ENCODE measurements around the gene SHC4. TPM values are rescaled to one million over a fixed set of nuclear protein-coding genes. Genes with fewer than 3 reads are reported as not detected.

The SHC4 gene
- 1 to 10 TPM; 3.0 to 9.8 TPM for total RNA-seq

DNA sequence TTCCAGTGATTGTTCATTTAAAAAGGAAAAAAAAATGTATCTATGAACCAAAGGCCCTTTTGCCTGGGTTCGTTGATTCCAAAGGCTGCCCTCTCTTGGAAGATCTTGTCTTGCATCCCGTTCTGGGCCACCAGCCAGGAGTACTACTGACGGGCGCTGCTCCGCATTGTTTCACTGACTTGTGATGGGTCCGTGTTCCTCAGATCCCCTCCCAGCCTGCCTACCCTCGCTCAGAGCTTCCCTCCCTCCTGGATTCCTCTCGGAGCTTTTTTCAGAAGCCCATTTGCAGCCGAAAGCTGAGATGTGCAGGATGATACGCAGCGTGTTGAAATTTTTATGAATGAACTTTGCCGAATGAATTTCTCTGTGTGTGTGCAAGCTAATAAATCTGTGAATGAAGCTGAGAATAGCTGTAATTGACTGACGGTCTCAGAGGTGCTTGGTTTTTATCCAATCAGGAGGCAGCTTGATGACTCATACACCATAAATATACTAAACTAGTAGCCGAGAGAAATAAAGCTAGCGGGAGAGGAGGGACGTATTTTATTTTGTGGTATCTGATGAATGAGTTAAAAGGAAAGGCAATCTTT is at the start of gene SHC4:
SHC4 (minus strand) TSS at position 396 of the 590 bp plus-strand sequence. CDS start 904 bp downstream, outside the sequence.
- Mint-ChIP-seq H3K27ac (peak within 1 kb of the TSS; percentile 86), H3K9me3 (ENCODE audit: low read depth) (no peaks in the 10 kb centered on the region), H3K4me3 (peak within 1 kb of the TSS; percentile 81), H3K36me3 (peaks cover 5% of the 10 kb centered on the region), H3K4me1 (peaks cover 56% of the 10 kb centered on the region), H3K27me3 (peaks cover 12% of the 10 kb centered on the region)
- DNase-seq (peak; percentile 46), ATAC-seq (peak; percentile 59)
- CTCF ChIA-PET: interaction anchor here (0.7 to 6.5 kb wide), 8 partner anchors 9 to 153 kb away, joined by 3 to 86 read pairs (median 6); partner anchors contain the start of genes CEP152 and EID1

DNA sequence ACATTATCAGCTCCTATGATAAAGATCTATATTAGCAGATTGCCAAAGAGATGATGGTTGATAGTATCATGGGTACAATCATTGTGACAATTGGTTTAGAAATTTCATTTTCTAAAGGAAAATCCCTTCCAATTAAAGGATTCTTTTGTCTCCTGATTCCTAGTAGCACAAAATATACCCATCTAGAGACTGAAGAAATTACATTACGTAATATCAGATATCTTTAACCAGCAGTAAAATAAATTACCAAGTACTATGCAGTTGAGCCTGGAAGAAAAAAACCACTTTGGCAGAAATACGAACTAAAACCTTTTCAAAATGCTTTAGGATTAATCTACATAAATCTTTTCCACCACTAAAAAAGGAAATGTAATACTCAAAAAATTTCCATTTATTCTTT is 35.6 kb upstream of the SHC4 start:
- Mint-ChIP-seq H3K36me3 (peaks cover 41% of the 10 kb centered on the region), H3K27ac (no peak overlapping the region), H3K27me3 (no peaks in the 10 kb centered on the region), H3K4me1 (no peaks in the 10 kb centered on the region), H3K4me3 (no peak overlapping the region), H3K9me3 (ENCODE audit: low read depth) (no peaks in the 10 kb centered on the region)
- no peak for DNase-seq
- CTCF ChIA-PET: no interaction called here
- no peak for ATAC-seq

GRCh38 chr15:48996276-48996675 is 32.6 kb upstream of the SHC4 start:
- H3K4me1 Mint-ChIP-seq: no peaks in the 10 kb centered on the region
- no peaks in the 10 kb centered on the region for H3K9me3 Mint-ChIP-seq (ENCODE audit: low read depth)
- no peak overlapping the region for H3K4me3 Mint-ChIP-seq
- no peak for DNase-seq
- H3K36me3 Mint-ChIP-seq: peaks cover 57% of the 10 kb centered on the region
- no peaks in the 10 kb centered on the region for H3K27me3 Mint-ChIP-seq
- H3K27ac Mint-ChIP-seq: no peak overlapping the region
- ATAC-seq: no peak
- CTCF ChIA-PET: no interaction called here

GRCh38 chr15:48993380-48993779 is 29.7 kb upstream of the SHC4 start:
- DNase-seq: no peak
- CTCF ChIA-PET: interaction anchor here (1.3 kb wide), 1 partner anchor 18 kb away, joined by 4 read pairs; no protein-coding TSS in a partner anchor
- no peak for ATAC-seq
- Mint-ChIP-seq H3K4me1 (no peaks in the 10 kb centered on the region), H3K27ac (no peak overlapping the region), H3K9me3 (ENCODE audit: low read depth) (no peaks in the 10 kb centered on the region), H3K4me3 (no peak overlapping the region), H3K27me3 (no peaks in the 10 kb centered on the region), H3K36me3 (peaks cover 53% of the 10 kb centered on the region)

DNA sequence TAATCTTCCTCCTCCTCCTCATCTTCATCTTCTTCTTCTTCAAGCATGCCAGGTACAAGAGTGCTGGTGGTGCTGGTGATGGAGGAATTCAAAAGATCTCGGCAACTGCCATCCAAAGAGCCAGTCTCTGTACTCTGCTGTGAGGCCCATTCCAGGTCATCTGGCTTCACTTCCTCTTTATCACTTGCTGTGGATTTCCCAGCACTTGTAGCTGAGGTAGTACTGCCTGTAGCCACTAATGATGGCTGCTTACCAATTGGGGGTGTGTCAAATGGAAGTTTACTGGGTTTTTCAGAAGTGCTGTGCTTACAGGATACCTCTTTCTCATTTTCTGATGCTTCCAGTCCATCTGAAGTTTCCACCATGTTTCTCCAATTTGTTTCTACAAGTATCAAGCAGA is 28.8 kb upstream of the SHC4 start:
- no peak for DNase-seq
- CTCF ChIA-PET: interaction anchor here (2.4 kb wide), 1 partner anchor 17 kb away, joined by 10 read pairs; no protein-coding TSS in a partner anchor
- no peak for ATAC-seq
- Mint-ChIP-seq H3K4me3 (no peak overlapping the region), H3K9me3 (ENCODE audit: low read depth) (no peaks in the 10 kb centered on the region), H3K4me1 (no peaks in the 10 kb centered on the region), H3K36me3 (peaks cover 51% of the 10 kb centered on the region), H3K27me3 (no peaks in the 10 kb centered on the region), H3K27ac (no peak overlapping the region)

GRCh38 chr15:48992096-48992495 is 28.4 kb upstream of the SHC4 start:
- Mint-ChIP-seq H3K27me3 (no peaks in the 10 kb centered on the region), H3K27ac (no peak overlapping the region), H3K4me1 (no peaks in the 10 kb centered on the region), H3K9me3 (ENCODE audit: low read depth) (no peaks in the 10 kb centered on the region), H3K36me3 (peaks cover 47% of the 10 kb centered on the region), H3K4me3 (no peak overlapping the region)
- CTCF ChIA-PET: interaction anchor here (2.4 kb wide), 1 partner anchor 16 kb away, joined by 10 read pairs; no protein-coding TSS in a partner anchor
- no peak for ATAC-seq
- DNase-seq: no peak

- H3K9me3 Mint-ChIP-seq (ENCODE audit: low read depth): no peaks in the 10 kb centered on the region
- ATAC-seq (no peak), DNase-seq (no peak)
- CTCF ChIA-PET: interaction anchor here (0.6 to 0.8 kb wide), 2 partner anchors 57 to 132 kb away, joined by 3 read pairs; partner anchors contain the start of gene SECISBP2L
- H3K4me1 Mint-ChIP-seq: no peaks in the 10 kb centered on the region
- no peak overlapping the region for H3K4me3 Mint-ChIP-seq
- H3K27me3 Mint-ChIP-seq: peaks cover 9% of the 10 kb centered on the region
- no peak overlapping the region for H3K27ac Mint-ChIP-seq
- H3K36me3 Mint-ChIP-seq: peaks cover 31% of the 10 kb centered on the region
These were observed 25.5 kb upstream of the SHC4 start for GRCh38 chr15:48989170-48989569.

GRCh38 chr15:48987142-48987541 is 23.4 kb upstream of the SHC4 start:
- H3K4me1 Mint-ChIP-seq: no peaks in the 10 kb centered on the region

GRCh38 chr15:48986240-48986639 is 22.5 kb upstream of the SHC4 start:
- Mint-ChIP-seq H3K9me3 (ENCODE audit: low read depth) (no peaks in the 10 kb centered on the region), H3K36me3 (peaks cover 10% of the 10 kb centered on the region), H3K4me3 (no peak overlapping the region), H3K4me1 (no peaks in the 10 kb centered on the region), H3K27me3 (peaks cover 17% of the 10 kb centered on the region), H3K27ac (no peak overlapping the region)
- ATAC-seq (no peak), DNase-seq (no peak)
- CTCF ChIA-PET: interaction anchor here (0.8 to 1.4 kb wide), 2 partner anchors 11 kb away, joined by 3 to 9 read pairs; no protein-coding TSS in a partner anchor

More at GRCh38 chr15:48987142-48987541, 23.4 kb upstream of the SHC4 start:
- H3K4me3 Mint-ChIP-seq: no peak overlapping the region
- H3K27me3 Mint-ChIP-seq: peaks cover 10% of the 10 kb centered on the region
- CTCF ChIA-PET: interaction anchor here (1.1 to 1.4 kb wide), 2 partner anchors 11 to 127 kb away, joined by 3 to 9 read pairs; no protein-coding TSS in a partner anchor
- H3K27ac Mint-ChIP-seq: no peak overlapping the region
- ATAC-seq (no peak), DNase-seq (no peak)
- peaks cover 15% of the 10 kb centered on the region for H3K36me3 Mint-ChIP-seq
- H3K9me3 Mint-ChIP-seq (ENCODE audit: low read depth): no peaks in the 10 kb centered on the region

- Mint-ChIP-seq H3K4me1 (no peaks in the 10 kb centered on the region), H3K27me3 (peaks cover 22% of the 10 kb centered on the region), H3K9me3 (ENCODE audit: low read depth) (no peaks in the 10 kb centered on the region), H3K4me3 (no peak overlapping the region), H3K27ac (no peak overlapping the region), H3K36me3 (peaks cover 7% of the 10 kb centered on the region)
- DNase-seq: no peak
- CTCF ChIA-PET: interaction anchor here (0.7 to 1.2 kb wide), 3 partner anchors 10 to 147 kb away, joined by 3 read pairs; no protein-coding TSS in a partner anchor
- ATAC-seq: no peak
These were observed 21.8 kb upstream of the SHC4 start for GRCh38 chr15:48985516-48985915.

- H3K27ac Mint-ChIP-seq: no peak overlapping the region
These were observed 21.2 kb upstream of the SHC4 start for GRCh38 chr15:48984811-48985352.

DNA sequence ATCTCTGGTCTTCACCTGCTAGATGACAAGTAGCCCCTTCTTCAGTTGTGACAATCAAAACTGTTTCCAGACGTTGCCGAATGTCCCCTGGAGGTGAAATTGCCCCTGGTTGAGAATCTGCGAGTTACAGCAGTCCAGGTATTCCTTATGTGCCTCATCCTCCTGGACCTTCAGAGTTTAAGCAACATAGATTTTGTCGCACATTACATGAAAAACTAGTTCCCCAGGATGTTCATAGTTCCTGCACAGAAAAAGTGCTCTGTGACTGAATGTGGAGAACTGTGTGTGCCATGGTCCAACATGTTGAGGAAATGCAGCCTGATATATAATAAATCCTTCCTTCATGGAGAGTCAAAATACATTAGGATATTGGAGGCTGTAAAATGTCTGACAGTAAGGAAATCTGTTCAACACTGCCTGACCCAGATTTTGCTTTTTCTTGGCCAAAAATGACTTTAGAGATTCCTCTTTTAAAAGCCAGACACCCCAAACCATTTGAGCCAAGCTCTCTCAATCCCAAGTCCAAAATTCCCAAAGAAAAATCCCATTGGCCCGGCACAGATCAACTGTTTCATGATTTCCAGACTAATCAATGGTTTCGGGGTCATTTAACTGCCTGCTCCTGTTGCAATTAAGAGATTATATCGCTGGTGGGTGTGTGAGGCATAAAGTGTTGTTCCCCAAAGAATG is 20.4 kb upstream of the SHC4 start:
- DNase-seq: no peak
- Mint-ChIP-seq H3K9me3 (ENCODE audit: low read depth) (no peaks in the 10 kb centered on the region), H3K27me3 (peaks cover 27% of the 10 kb centered on the region), H3K4me1 (no peaks in the 10 kb centered on the region), H3K4me3 (no peak overlapping the region), H3K27ac (no peak overlapping the region), H3K36me3 (peaks cover 4% of the 10 kb centered on the region)
- no peak for ATAC-seq
- CTCF ChIA-PET: interaction anchor here (1.2 kb wide), 1 partner anchor 18 kb away, joined by 3 read pairs; no protein-coding TSS in a partner anchor

More at GRCh38 chr15:48984811-48985352, 21.2 kb upstream of the SHC4 start:
- Mint-ChIP-seq H3K36me3 (peaks cover 4% of the 10 kb centered on the region), H3K27me3 (peaks cover 23% of the 10 kb centered on the region), H3K4me3 (no peak overlapping the region), H3K9me3 (ENCODE audit: low read depth) (no peaks in the 10 kb centered on the region), H3K4me1 (no peaks in the 10 kb centered on the region)
- ATAC-seq (no peak), DNase-seq (no peak)
- CTCF ChIA-PET: interaction anchor here (1.2 kb wide), 1 partner anchor 19 kb away, joined by 3 read pairs; no protein-coding TSS in a partner anchor

- CTCF ChIA-PET: interaction anchor here (1.1 kb wide), 1 partner anchor 122 kb away, joined by 4 read pairs; no protein-coding TSS in a partner anchor
- Mint-ChIP-seq H3K36me3 (peaks cover under 1% of the 10 kb centered on the region), H3K27ac (no peak overlapping the region), H3K9me3 (ENCODE audit: low read depth) (no peaks in the 10 kb centered on the region), H3K4me3 (no peak overlapping the region), H3K4me1 (no peaks in the 10 kb centered on the region), H3K27me3 (peaks cover 27% of the 10 kb centered on the region)
- DNase-seq: no peak
- ATAC-seq: no peak
These were observed 19.6 kb upstream of the SHC4 start for GRCh38 chr15:48983300-48983699.
